GM19023 (cell line): ENCODE data around the gene NKAPD1.
"Not testable (repeated sequence)": the region's sequence is repeated elsewhere in the genome, so short reads cannot be mapped to it uniquely, and the experiment has no call there.

ENCODE experiments used
- ATAC-seq: cut with Tn5 transposase; IDR thresholded peaks from one replicate; pipeline ENCODE4 v1.9.1; 2021; ENCODE audit warnings: mild to moderate bottlenecking, moderate library complexity; ENCODE audit not compliant: unreplicated experiment

Gene NKAPD1

GRCh38 chr11:112086422-112087191 lies 12.5 kb downstream of the NKAPD1 start, which contains the start of the genes SDHD and TIMM8B:
TSS of gene SDHD (plus strand) at chr11:112086873. CDS start at chr11:112086908, 35 bp downstream.
TSS of gene TIMM8B (minus strand) at chr11:112086756. CDS start at chr11:112086723, 33 bp downstream.
- ATAC-seq: peak; percentile 90

GRCh38 chr11:112087212-112087611 lies 13.1 kb downstream of the NKAPD1 start:
- ATAC-seq: no peak

- ATAC-seq: not testable (repeated sequence)
Observed at GRCh38 chr11:112095302-112095701, 21.2 kb downstream of the NKAPD1 start.

GRCh38 chr11:112096194-112096593 lies 22.1 kb downstream of the NKAPD1 start:
- ATAC-seq: no peak

- ATAC-seq: no peak
Observed at GRCh38 chr11:112097734-112098528, 23.8 kb downstream of the NKAPD1 start.

- no peak for ATAC-seq
Observed at GRCh38 chr11:112100462-112100861, 26.4 kb downstream of the NKAPD1 start.

GRCh38 chr11:112103446-112103845 lies 29.3 kb downstream of the NKAPD1 start:
- no peak for ATAC-seq

GRCh38 chr11:112106070-112106469 lies 32.0 kb downstream of the NKAPD1 start:
- ATAC-seq: no peak

GRCh38 chr11:112113539-112114457 lies 39.7 kb downstream of the NKAPD1 start:
- ATAC-seq: no peak

GRCh38 chr11:112114460-112114859 lies 40.4 kb downstream of the NKAPD1 start:
- ATAC-seq: no peak

GRCh38 chr11:112115386-112115785 lies 41.3 kb downstream of the NKAPD1 start:
- ATAC-seq: no peak

GRCh38 chr11:112118176-112118575 lies 44.1 kb downstream of the NKAPD1 start:
- no peak for ATAC-seq

GRCh38 chr11:112121981-112122615 lies 48.0 kb downstream of the NKAPD1 start:
- ATAC-seq: no peak

- no peak for ATAC-seq
Observed at GRCh38 chr11:112123129-112123528, 49.0 kb downstream of the NKAPD1 start.

- ATAC-seq: no peak
Observed at GRCh38 chr11:112127056-112127455, 53.0 kb downstream of the NKAPD1 start.

- no peak for ATAC-seq
Observed at GRCh38 chr11:112128483-112129121, 54.5 kb downstream of the NKAPD1 start.

GRCh38 chr11:112129656-112130055 lies 55.6 kb downstream of the NKAPD1 start:
- ATAC-seq: no peak

GRCh38 chr11:112132737-112133136 lies 58.6 kb downstream of the NKAPD1 start:
- ATAC-seq: no peak

- ATAC-seq: no peak
Observed at GRCh38 chr11:112134473-112134872, 60.4 kb downstream of the NKAPD1 start.
